KMS-11 (cell line): Measurements from ENCODE around the gene MRPL10.

Experiments used
- H2AFZ ChIP-seq: fragments of 200-600 bp; sonication (generic); 2 replicates; pipeline ENCODE4 v1.6.1; 2016; ENCODE audit warnings: antibody characterized with exemption, mixed run types, low read depth
- H3K27ac ChIP-seq: fragments of 200-600 bp; sonication (generic); 2 replicates; pipeline ENCODE4 v1.6.1; 2016; ENCODE audit warnings: mild to moderate bottlenecking, mixed run types
- H3K27me3 ChIP-seq: fragments of 200-600 bp; sonication (generic); 2 replicates; pipeline ENCODE4 v1.6.1; 2017; ENCODE audit warnings: mild to moderate bottlenecking, low read depth, mixed run types, moderate library complexity; ENCODE audit not compliant: insufficient read depth
- H3K36me3 ChIP-seq: fragments of 200-600 bp; sonication (generic); 2 replicates; pipeline ENCODE4 v1.6.1; 2017; ENCODE audit warnings: mild to moderate bottlenecking, mixed run types; ENCODE audit not compliant: insufficient read depth
- H3K4me1 ChIP-seq: fragments of 200-600 bp; sonication (generic); 2 replicates; pipeline ENCODE4 v1.6.1; 2016; ENCODE audit warnings: mild to moderate bottlenecking, low read depth, mixed run types; ENCODE audit not compliant: poor library complexity, severe bottlenecking
- H3K4me2 ChIP-seq: fragments of 200-600 bp; sonication (generic); 2 replicates; pipeline ENCODE4 v1.7.0; 2016; ENCODE audit warnings: mild to moderate bottlenecking, mixed run types
- H3K4me3 ChIP-seq: fragments of 200-600 bp; sonication (generic); IDR thresholded peaks from 2 replicates; pipeline ENCODE4 v1.6.1; 2017; ENCODE audit warnings: low read depth, low read length, mixed read lengths; ENCODE audit not compliant: insufficient read depth
- H3K79me2 ChIP-seq: fragments of 200-600 bp; sonication (generic); 2 replicates; pipeline ENCODE4 v1.6.1; 2016; ENCODE audit warnings: low read depth, mixed run types; ENCODE audit not compliant: insufficient read depth
- H3K9ac ChIP-seq: fragments of 200-600 bp; sonication (generic); 2 replicates; pipeline ENCODE4 v1.6.1; 2016; ENCODE audit warnings: mild to moderate bottlenecking, mixed run types
- H4K20me1 ChIP-seq: fragments of 200-600 bp; sonication (generic); 2 replicates; pipeline ENCODE4 v1.6.1; 2016; ENCODE audit warnings: mild to moderate bottlenecking, mixed run types; ENCODE audit not compliant: insufficient read depth
- CTCF ChIP-seq: fragments of 200-600 bp; sonication (generic); conservative IDR thresholded peaks from 2 replicates; pipeline ENCODE4 v1.6.1; 2017; ENCODE audit warnings: low read depth, mild to moderate bottlenecking, antibody characterized with exemption, low read length, moderate library complexity, mixed read lengths

Gene MRPL10

GRCh38 chr17:47853616-47854015 is 22.3 kb upstream of the MRPL10 start:
- H3K27ac ChIP-seq: no peak overlapping the region
- H3K27me3 ChIP-seq: peaks cover 96% of the 10 kb centered on the region
- H3K4me1 ChIP-seq: no peaks in the 10 kb centered on the region
- H3K36me3 ChIP-seq: no peaks in the 10 kb centered on the region
- no peak overlapping the region for H3K4me3 ChIP-seq
- no peak overlapping the region for H3K4me2 ChIP-seq
- H2AFZ ChIP-seq: no peak overlapping the region
- no peak overlapping the region for H3K9ac ChIP-seq
- H4K20me1 ChIP-seq: no peaks in the 10 kb centered on the region
- no peak for TF ChIP-seq CTCF
- no peaks in the 10 kb centered on the region for H3K79me2 ChIP-seq

GRCh38 chr17:47852113-47852949 is 21.0 kb upstream of the MRPL10 start:
- Histone ChIP-seq H3K4me1 (no peaks in the 10 kb centered on the region), H3K27me3 (peaks cover 99% of the 10 kb centered on the region), H4K20me1 (no peaks in the 10 kb centered on the region), H3K79me2 (no peaks in the 10 kb centered on the region), H2AFZ (no peak overlapping the region), H3K9ac (no peak overlapping the region), H3K4me3 (no peak overlapping the region), H3K4me2 (no peak overlapping the region), H3K36me3 (no peaks in the 10 kb centered on the region), H3K27ac (no peak overlapping the region)
- no peak for TF ChIP-seq CTCF

GRCh38 chr17:47851764-47852112 is 20.4 kb upstream of the MRPL10 start:
- Histone ChIP-seq H3K4me3 (no peak overlapping the region), H3K9ac (no peak overlapping the region), H3K27ac (no peak overlapping the region), H3K4me2 (no peak overlapping the region), H3K27me3 (peaks cover 99% of the 10 kb centered on the region), H3K36me3 (no peaks in the 10 kb centered on the region), H3K79me2 (no peaks in the 10 kb centered on the region), H3K4me1 (no peaks in the 10 kb centered on the region), H4K20me1 (no peaks in the 10 kb centered on the region), H2AFZ (no peak overlapping the region)
- TF ChIP-seq CTCF: no peak

- Histone ChIP-seq H3K4me2 (no peak within 1 kb of the TSS), H3K4me1 (no peaks in the 10 kb centered on the region), H3K27ac (no peak within 1 kb of the TSS), H4K20me1 (no peaks in the 10 kb centered on the region), H3K9ac (no peak within 1 kb of the TSS), H3K79me2 (no peaks in the 10 kb centered on the region), H3K36me3 (no peaks in the 10 kb centered on the region), H3K27me3 (peaks cover 99% of the 10 kb centered on the region), H2AFZ (no peak within 1 kb of the TSS), H3K4me3 (no peak within 1 kb of the TSS)
- TF ChIP-seq CTCF: no peak
Observed at GRCh38 chr17:47850692-47851573, 19.6 kb upstream of the MRPL10 start, which contains the start of gene SP6. TSS of gene SP6 (minus strand) at chr17:47851163. CDS start at chr17:47848429, 2,734 bp downstream.
